HepG2 (cell line): Measurements from ENCODE around the gene CCDC91. TPM values are rescaled to one million over a fixed set of nuclear protein-coding genes. Genes with fewer than 3 reads are reported as not detected.

ENCODE experiments used
- ATAC-seq: fragments of 200-7000 bp; cut with Tn5 transposase; 3 replicates; pipeline ENCODE4 v1.9.1; 2020; ENCODE audit warnings: mild to moderate bottlenecking, moderate library complexity
- BruUV-seq: library from RNA; stranded (reverse); fragments of 400-500 nt; replicated peaks from 2 replicates; lab custom pipeline; 2021; lab: Mats Ljungman, UMichigan
- CTCF ChIA-PET: fragments of 300-600 bp; formaldehyde crosslinking; extraction: SDS; loops from one replicate; lab custom pipeline; 2021; ENCODE audit warnings: low total read pairs, inconsistent platforms, low intra/inter-chr PET ratio; lab: Yijun Ruan, JAX
- POLR2A ChIA-PET: fragments of 350-600 bp; sonication (Branson Sonifier 250); formaldehyde crosslinking; loops from one replicate; lab custom pipeline; 2020; ENCODE audit warnings: antibody characterized with exemption, inconsistent platforms; lab: Yijun Ruan, JAX
- DNase-seq: peaks from one replicate; pipeline ENCODE4 v3.0.0-alpha.2; 2015; ENCODE audit warnings: low spot score
- FAIRE-seq: peaks from 3 replicates; lab custom pipeline; 2011; peaks lifted over from hg19 to GRCh38; lab: Jason Lieb, UNC
- H2AFZ ChIP-seq: one replicate; pipeline ENCODE4 v1.6.1; 2011; ENCODE audit warnings: low read length, inconsistent platforms
- H3K27ac ChIP-seq: fragments of 300-600 bp; 3 replicates; pipeline ENCODE4 v1.8.0; 2011; ENCODE audit warnings: mixed run types, mild to moderate bottlenecking, mixed read lengths, low read length, inconsistent platforms; ENCODE audit not compliant: insufficient read depth; ENCODE audit errors: extremely low read length
- H3K27me3 ChIP-seq, 2 experiments: fragments of 200-600 bp in 1 of 2; 2 replicates in 1 of 2; 3 replicates in 1 of 2; pipeline versions ENCODE4 v1.6.0 to v1.8.0; 2011; ENCODE audit warnings: low read length in 2 of 2, mild to moderate bottlenecking in 2 of 2, moderate library complexity in 2 of 2, inconsistent platforms in 1 of 2; ENCODE audit not compliant: insufficient read depth in 2 of 2, control insufficient read depth in 1 of 2
- H3K36me3 ChIP-seq, 2 experiments: fragments of 200-600 bp in 1 of 2; replicated peaks in 1 of 2; 2 replicates in 1 of 2; 3 replicates in 1 of 2; pipeline versions ENCODE4 v1.5.1 to v1.8.0; 2011; ENCODE audit warnings: low read length in 2 of 2, inconsistent platforms in 1 of 2; ENCODE audit not compliant: insufficient read depth in 2 of 2, control insufficient read depth in 1 of 2
- H3K4me1 ChIP-seq: 2 replicates; pipeline ENCODE4 v1.5.1; 2012; ENCODE audit warnings: low read length, inconsistent platforms; ENCODE audit not compliant: insufficient read depth
- H3K4me2 ChIP-seq: 2 replicates; pipeline ENCODE4 v1.6.0; 2011; ENCODE audit warnings: low read depth, low read length, inconsistent platforms
- H3K4me3 ChIP-seq, 3 experiments: fragments of 200-600 bp in 1 of 3; sonication (generic), shearing (Covaris generic) in 1 of 3; replicated peaks in 1 of 3; 2 replicates each; pipeline ENCODE4 v1.5.1; 2011 to 2016; ENCODE audit warnings: low read length in 3 of 3, inconsistent platforms in 2 of 3, low read depth in 2 of 3, mild to moderate bottlenecking in 2 of 3, control low read depth in 1 of 3, mixed read lengths in 1 of 3; ENCODE audit not compliant: insufficient read depth in 1 of 3
- H3K79me2 ChIP-seq: one replicate; pipeline ENCODE4 v1.6.1; 2011; ENCODE audit warnings: low read length, inconsistent platforms; ENCODE audit not compliant: insufficient read depth
- H3K9ac ChIP-seq: 2 replicates; pipeline ENCODE4 v1.6.0; 2011; ENCODE audit warnings: mild to moderate bottlenecking, low read depth, low read length, inconsistent platforms; ENCODE audit not compliant: insufficient read depth
- H3K9me3 ChIP-seq: 2 replicates; pipeline ENCODE4 v1.5.1; 2012; ENCODE audit warnings: mild to moderate bottlenecking, low read length
- H4K20me1 ChIP-seq: 2 replicates; pipeline ENCODE4 v1.6.0; 2011; ENCODE audit warnings: inconsistent platforms, mild to moderate bottlenecking, low read length, moderate library complexity; ENCODE audit not compliant: insufficient read depth
- MATR3 ChIP-seq: sonication (generic); formaldehyde crosslinking; IDR thresholded peaks from 2 replicates; pipeline ENCODE4 v1.4.0; 2020; ENCODE audit warnings: missing genetic modification reagents
- NFE2L2 ChIP-seq: fragments of 150-350 bp; IDR thresholded peaks from 2 replicates; pipeline ENCODE4 v1.6.1; 2014; ENCODE audit warnings: low read length
- PAX8 ChIP-seq: sonication (generic); formaldehyde crosslinking; IDR thresholded peaks from 2 replicates; pipeline ENCODE4 v1.8.0; 2022; ENCODE audit warnings: mild to moderate bottlenecking, missing genetic modification reagents, borderline replicate concordance
- SOX13 ChIP-seq, 3 experiments: fragments of 450-650 bp in 1 of 3; sonication (generic) in 1 of 3; formaldehyde crosslinking in 1 of 3; IDR thresholded peaks in 2 of 3; conservative IDR thresholded peaks in 1 of 3; 2 replicates each; pipeline versions ENCODE4 v1.5.0 to v1.6.1; 2016 to 2020; ENCODE audit warnings: antibody characterized with exemption in 1 of 3, mild to moderate bottlenecking in 1 of 3, missing compliant biosample characterization in 1 of 3, missing genetic modification reagents in 1 of 3, moderate library complexity in 1 of 3
- ZHX2 ChIP-seq, 2 experiments: sonication (generic) in 1 of 2; formaldehyde crosslinking in 1 of 2; IDR thresholded peaks; 2 replicates each; pipeline versions ENCODE4 v1.6.1 to v1.9.0; 2014 to 2022; ENCODE audit warnings: antibody characterized with exemption in 1 of 2, borderline replicate concordance in 1 of 2, inconsistent platforms in 1 of 2, low read depth in 1 of 2, missing genetic modification reagents in 1 of 2
- ZNF337 ChIP-seq: sonication (generic); formaldehyde crosslinking; IDR thresholded peaks from 2 replicates; pipeline ENCODE4 v1.5.1; 2020; ENCODE audit warnings: missing genetic modification reagents, low read depth, mild to moderate bottlenecking, borderline replicate concordance
- ZNF577 ChIP-seq: sonication (generic); formaldehyde crosslinking; IDR thresholded peaks from 2 replicates; pipeline ENCODE4 v1.4.0; 2020; ENCODE audit warnings: mild to moderate bottlenecking, low read depth, missing genetic modification reagents, borderline replicate concordance
- WGBS: methylation state at CpG from one replicate; pipeline ENCODE4 v1.1.6; 2017; ENCODE audit warnings: low lambda C conversion rate; 5-methylcytosine and 5-hydroxymethylcytosine counted together
- in situ Hi-C: cut with HindIII; loops from 2 replicates; pipeline ENCODE4 v1.10.0; 2017; ENCODE audit warnings: low pct_unique_long_range_greater_than_20kb; ENCODE audit not compliant: extremely low pct_ligation_motif_present
- intact Hi-C: fragments of 100-400 bp; cut with micrococcal nuclease; formaldehyde crosslinking; loops from one replicate; pipeline ENCODE4 v1.10.0; 2022; ENCODE audit not compliant: unreplicated experiment
- polyA plus RNA-seq, 8 experiments: library from polyadenylated mRNA; depleted of rRNA in 3 of 8; stranded (reverse) in 7 of 8; unstranded in 1 of 8; fragments of >200 nt; fragmentation: Illumina TruSeq in 4 of 8; extraction: Trizol in 4 of 8; gene quantifications; 2 replicates each; pipeline versions ENCODE4 v1.2.1 to v1.2.3, GENCODE V29; 2011 to 2016; ENCODE audit warnings: low read depth in 4 of 8, missing spikeins in 1 of 8, mixed read lengths in 1 of 8; ENCODE audit not compliant: insufficient read depth in 1 of 8
- total RNA-seq, 5 experiments: library from RNA; depleted of rRNA; stranded (reverse); fragments of >200 nt; fragmentation: Illumina TruSeq; extraction: Trizol; gene quantifications; 2 replicates each; pipeline ENCODE4 v1.2.3, GENCODE V29; 2016; ENCODE audit warnings: low read depth in 1 of 5
- TF ChIP-seq, protein P1 (sequence below): sonication (generic); formaldehyde crosslinking; IDR thresholded peaks from 2 replicates; pipeline ENCODE4 v1.8.1; 2023; ENCODE audit warnings: missing genetic modification reagents, inconsistent platforms, borderline replicate concordance
- TF ChIP-seq, protein P2 (sequence below): sonication (generic); formaldehyde crosslinking; IDR thresholded peaks from 2 replicates; pipeline ENCODE4 v1.8.1; 2023; ENCODE audit warnings: mild to moderate bottlenecking, inconsistent platforms, moderate library complexity, missing genetic modification reagents, borderline replicate concordance
- TF ChIP-seq, protein P3 (sequence below): sonication (generic); formaldehyde crosslinking; IDR thresholded peaks from 2 replicates; pipeline ENCODE4 v1.5.1; 2020; ENCODE audit warnings: missing genetic modification reagents, mild to moderate bottlenecking, borderline replicate concordance

CCDC91 gene
- total and polyA plus RNA-seq, 2 of the 13 experiments (the other 11 are each of a cell fraction or from before 2014, with no cell fraction given), result 9.8 to 15.8 TPM

- ChIA-PET POLR2A (no interaction called here), CTCF (no interaction called here)
- no TSS peak for BruUV-seq
- Histone ChIP-seq H3K79me2 (no peaks in the 10 kb centered on the region), H3K4me3 (no peak overlapping the region), H3K36me3 (no peaks in the 10 kb centered on the region), H3K4me1 (no peaks in the 10 kb centered on the region), H3K27me3 (no peaks in the 10 kb centered on the region), H3K9ac (no peak overlapping the region), H4K20me1 (no peaks in the 10 kb centered on the region), H3K9me3 (no peaks in the 10 kb centered on the region), H3K4me2 (no peak overlapping the region), H3K27ac (no peak overlapping the region), H2AFZ (no peak overlapping the region)
- no peak for FAIRE-seq
- WGBS, result 95% methylated on average over 6 of the region's 6 CpGs
- ATAC-seq, result no peak
- DNase-seq, result no peak
- intact Hi-C loops, result no loop called here
- in situ Hi-C loops, result no loop called here
- no peak for TF ChIP-seq PAX8 (CRISPR knock-in tag)
- TF ChIP-seq NFE2L2, result no peak
- no peak for TF ChIP-seq SOX13 (IDR thresholded peaks at IDR 0.05)
- TF ChIP-seq SOX13 (CRISPR knock-in tag; conservative IDR thresholded peaks at IDR 0.05 in 1 of 2, IDR thresholded peaks at IDR 0.05 in 1 of 2), result no peak
- TF ChIP-seq, protein P1, sequence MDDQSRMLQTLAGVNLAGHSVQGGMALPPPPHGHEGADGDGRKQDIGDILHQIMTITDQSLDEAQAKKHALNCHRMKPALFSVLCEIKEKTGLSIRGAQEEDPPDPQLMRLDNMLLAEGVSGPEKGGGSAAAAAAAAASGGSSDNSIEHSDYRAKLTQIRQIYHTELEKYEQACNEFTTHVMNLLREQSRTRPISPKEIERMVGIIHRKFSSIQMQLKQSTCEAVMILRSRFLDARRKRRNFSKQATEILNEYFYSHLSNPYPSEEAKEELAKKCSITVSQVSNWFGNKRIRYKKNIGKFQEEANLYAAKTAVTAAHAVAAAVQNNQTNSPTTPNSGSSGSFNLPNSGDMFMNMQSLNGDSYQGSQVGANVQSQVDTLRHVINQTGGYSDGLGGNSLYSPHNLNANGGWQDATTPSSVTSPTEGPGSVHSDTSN (CRISPR knock-in tag), result no peak
- TF ChIP-seq, protein P2, sequence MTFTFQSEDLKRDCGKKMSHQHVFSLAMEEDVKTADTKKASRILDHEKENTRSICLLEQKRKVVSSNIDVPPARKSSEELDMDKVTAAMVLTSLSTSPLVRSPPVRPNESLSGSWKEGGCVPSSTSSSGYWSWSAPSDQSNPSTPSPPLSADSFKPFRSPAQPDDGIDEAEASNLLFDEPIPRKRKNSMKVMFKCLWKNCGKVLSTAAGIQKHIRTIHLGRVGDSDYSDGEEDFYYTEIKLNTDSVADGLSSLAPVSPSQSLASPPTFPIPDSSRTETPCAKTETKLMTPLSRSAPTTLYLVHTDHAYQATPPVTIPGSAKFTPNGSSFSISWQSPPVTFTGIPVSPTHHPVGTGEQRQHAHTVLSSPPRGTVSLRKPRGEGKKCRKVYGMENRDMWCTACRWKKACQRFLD (CRISPR knock-in tag), result no peak
- TF ChIP-seq, protein P3, sequence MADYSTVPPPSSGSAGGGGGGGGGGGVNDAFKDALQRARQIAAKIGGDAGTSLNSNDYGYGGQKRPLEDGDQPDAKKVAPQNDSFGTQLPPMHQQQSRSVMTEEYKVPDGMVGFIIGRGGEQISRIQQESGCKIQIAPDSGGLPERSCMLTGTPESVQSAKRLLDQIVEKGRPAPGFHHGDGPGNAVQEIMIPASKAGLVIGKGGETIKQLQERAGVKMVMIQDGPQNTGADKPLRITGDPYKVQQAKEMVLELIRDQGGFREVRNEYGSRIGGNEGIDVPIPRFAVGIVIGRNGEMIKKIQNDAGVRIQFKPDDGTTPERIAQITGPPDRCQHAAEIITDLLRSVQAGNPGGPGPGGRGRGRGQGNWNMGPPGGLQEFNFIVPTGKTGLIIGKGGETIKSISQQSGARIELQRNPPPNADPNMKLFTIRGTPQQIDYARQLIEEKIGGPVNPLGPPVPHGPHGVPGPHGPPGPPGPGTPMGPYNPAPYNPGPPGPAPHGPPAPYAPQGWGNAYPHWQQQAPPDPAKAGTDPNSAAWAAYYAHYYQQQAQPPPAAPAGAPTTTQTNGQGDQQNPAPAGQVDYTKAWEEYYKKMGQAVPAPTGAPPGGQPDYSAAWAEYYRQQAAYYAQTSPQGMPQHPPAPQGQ (CRISPR knock-in tag), result no peak
- TF ChIP-seq ZNF577 (CRISPR knock-in tag), result no peak
- TF ChIP-seq MATR3 (CRISPR knock-in tag), result no peak
- no peak for TF ChIP-seq ZNF337
- TF ChIP-seq ZHX2 (IDR thresholded peaks at IDR 0.05; ENCODE audit: low read depth), result no peak
- TF ChIP-seq ZHX2 (CRISPR knock-in tag; IDR thresholded peaks at IDR 0.05; ENCODE audit: borderline replicate concordance), result no peak
Measured at GRCh38 chr12:28413460-28414109, 223.3 kb downstream of the CCDC91 start.
